Measurements from ENCODE around the gene LGALS8.

- TF ChIP-seq REST (IDR thresholded peaks at IDR 0.05; ENCODE audit: insufficient replicate concordance, low read depth) (no peak), CTCF (IDR thresholded peaks at IDR 0.05; ENCODE audit: insufficient read depth, low read length) (no peak)
Measured at GRCh38 chr1:236524895-236525184, 1.1 kb downstream of the LGALS8 start.

All from HL-60 (cell line).